ENCODE measurements around the gene PTPRK. TPM values are rescaled to one million over a fixed set of nuclear protein-coding genes. Genes with fewer than 3 reads are reported as not detected.
"Not testable (repeated sequence)": the region's sequence is repeated elsewhere in the genome, so short reads cannot be mapped to it uniquely, and the experiment has no call there.

PTPRK gene
- total RNA-seq, 1 experiment from 2014 or later = 265 TPM

DNA sequence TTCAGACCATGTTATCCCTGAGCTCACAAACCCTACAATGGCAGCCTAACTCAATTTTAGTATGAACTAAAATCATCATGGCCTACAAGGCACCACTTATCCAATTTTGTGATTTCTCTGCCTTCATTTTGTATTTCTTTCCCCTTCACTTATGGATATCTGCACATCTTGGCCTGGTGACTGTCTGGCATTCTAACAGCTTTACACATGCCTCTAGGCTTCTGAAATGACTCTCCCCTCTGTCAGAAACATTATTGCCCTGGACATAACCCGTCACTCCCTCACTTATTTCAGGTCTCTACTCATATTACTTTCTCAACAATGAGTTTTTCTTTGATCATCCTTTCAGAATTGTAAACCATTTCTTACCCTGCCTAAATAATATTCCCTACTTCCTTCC lies 530.3 kb downstream of the PTPRK start:
- Mint-ChIP-seq H3K4me3 (ENCODE audit: low read depth, unreplicated experiment) (no peak overlapping the region), H3K36me3 (ENCODE audit: insufficient read depth, unreplicated experiment) (peaks cover 17% of the 10 kb centered on the region), H3K27me3 (ENCODE audit: unreplicated experiment) (no peaks in the 10 kb centered on the region), H3K27ac (ENCODE audit: unreplicated experiment) (no peak overlapping the region), H3K4me1 (ENCODE audit: low read depth, unreplicated experiment) (no peaks in the 10 kb centered on the region), H3K9me3 (ENCODE audit: low read depth, unreplicated experiment) (no peaks in the 10 kb centered on the region)
- TF ChIP-seq, protein P1, sequence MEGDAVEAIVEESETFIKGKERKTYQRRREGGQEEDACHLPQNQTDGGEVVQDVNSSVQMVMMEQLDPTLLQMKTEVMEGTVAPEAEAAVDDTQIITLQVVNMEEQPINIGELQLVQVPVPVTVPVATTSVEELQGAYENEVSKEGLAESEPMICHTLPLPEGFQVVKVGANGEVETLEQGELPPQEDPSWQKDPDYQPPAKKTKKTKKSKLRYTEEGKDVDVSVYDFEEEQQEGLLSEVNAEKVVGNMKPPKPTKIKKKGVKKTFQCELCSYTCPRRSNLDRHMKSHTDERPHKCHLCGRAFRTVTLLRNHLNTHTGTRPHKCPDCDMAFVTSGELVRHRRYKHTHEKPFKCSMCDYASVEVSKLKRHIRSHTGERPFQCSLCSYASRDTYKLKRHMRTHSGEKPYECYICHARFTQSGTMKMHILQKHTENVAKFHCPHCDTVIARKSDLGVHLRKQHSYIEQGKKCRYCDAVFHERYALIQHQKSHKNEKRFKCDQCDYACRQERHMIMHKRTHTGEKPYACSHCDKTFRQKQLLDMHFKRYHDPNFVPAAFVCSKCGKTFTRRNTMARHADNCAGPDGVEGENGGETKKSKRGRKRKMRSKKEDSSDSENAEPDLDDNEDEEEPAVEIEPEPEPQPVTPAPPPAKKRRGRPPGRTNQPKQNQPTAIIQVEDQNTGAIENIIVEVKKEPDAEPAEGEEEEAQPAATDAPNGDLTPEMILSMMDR (IDR thresholded peaks at IDR 0.05; ENCODE audit: unreplicated experiment) = no peak
- no TSS peak for BruUV-seq (replicated peaks)
- CTCF ChIA-PET = no interaction called here
- intact Hi-C loops (cut with micrococcal nuclease; ENCODE audit: unreplicated experiment) = loop anchor here (10.0 kb wide), 1 partner anchor 335 kb away; no protein-coding TSS in a partner anchor
- DNase-seq = no peak

- CTCF ChIA-PET = no interaction called here
- no TSS peak for BruUV-seq (replicated peaks)
- peaks cover 5% of the 10 kb centered on the region for H3K36me3 Mint-ChIP-seq (ENCODE audit: insufficient read depth, unreplicated experiment)
Measured at GRCh38 chr6:127980996-127981395, 539.4 kb downstream of the PTPRK start.

DNA sequence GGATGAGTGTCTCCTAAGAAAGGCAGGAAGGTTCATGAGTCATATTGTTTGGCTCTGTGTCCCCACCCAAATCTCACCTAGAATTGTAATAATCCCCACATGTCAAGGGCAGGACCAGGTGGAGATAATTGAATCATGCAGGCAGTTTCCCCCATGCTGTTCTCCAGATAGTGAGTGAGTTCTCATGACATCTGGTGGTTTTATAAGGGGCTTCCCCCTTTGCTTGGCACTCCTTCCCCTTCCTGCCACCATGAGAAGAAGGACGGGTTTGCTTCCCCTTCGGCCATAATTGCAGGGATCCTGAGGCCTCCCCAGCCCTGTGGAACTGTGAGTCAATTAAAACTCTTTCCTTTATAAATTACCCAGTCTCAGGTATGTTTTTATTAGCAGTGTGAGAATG lies 542.2 kb downstream of the PTPRK start:
- BruUV-seq (replicated peaks); H3K9me3 Mint-ChIP-seq (ENCODE audit: low read depth, unreplicated experiment); H3K27me3 Mint-ChIP-seq (ENCODE audit: unreplicated experiment); H3K27ac Mint-ChIP-seq (ENCODE audit: unreplicated experiment); H3K36me3 Mint-ChIP-seq (ENCODE audit: insufficient read depth, unreplicated experiment); DNase-seq; H3K4me3 Mint-ChIP-seq (ENCODE audit: low read depth, unreplicated experiment); CTCF ChIA-PET; intact Hi-C loops (cut with micrococcal nuclease; ENCODE audit: unreplicated experiment): not testable (repeated sequence)
- peaks cover 15% of the 10 kb centered on the region for H3K4me1 Mint-ChIP-seq (ENCODE audit: low read depth, unreplicated experiment)

More at GRCh38 chr6:127980996-127981395, 539.4 kb downstream of the PTPRK start:
- Mint-ChIP-seq H3K9me3 (ENCODE audit: low read depth, unreplicated experiment) (no peaks in the 10 kb centered on the region), H3K27me3 (ENCODE audit: unreplicated experiment) (no peaks in the 10 kb centered on the region), H3K4me3 (ENCODE audit: low read depth, unreplicated experiment) (no peak overlapping the region), H3K27ac (ENCODE audit: unreplicated experiment) (no peak overlapping the region), H3K4me1 (ENCODE audit: low read depth, unreplicated experiment) (no peaks in the 10 kb centered on the region)
- intact Hi-C loops (cut with micrococcal nuclease; ENCODE audit: unreplicated experiment) = no loop called here
- TF ChIP-seq, protein P1 (IDR thresholded peaks at IDR 0.05; ENCODE audit: unreplicated experiment) = no peak
- no peak for DNase-seq

DNA sequence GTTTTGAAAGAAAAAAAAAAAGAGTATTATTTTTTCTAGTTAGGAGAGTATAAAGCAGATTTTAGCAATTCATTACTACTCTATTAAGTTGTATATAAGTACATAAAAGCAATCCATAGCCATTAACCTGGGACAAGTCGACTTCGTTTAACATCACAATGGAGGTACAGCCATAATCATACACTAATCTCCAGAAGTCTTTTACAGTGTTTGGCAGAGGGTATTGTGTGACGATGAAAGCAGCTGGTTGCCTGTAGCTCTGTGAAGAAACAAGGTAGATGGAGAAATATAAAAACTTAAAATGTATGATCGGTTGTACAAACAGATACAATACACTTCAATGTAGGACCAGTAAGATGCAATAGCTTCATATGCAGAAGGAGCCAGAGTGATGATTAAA lies 543.6 kb downstream of the PTPRK start:
- intact Hi-C loops (cut with micrococcal nuclease; ENCODE audit: unreplicated experiment) = no loop called here
- Mint-ChIP-seq H3K4me1 (ENCODE audit: low read depth, unreplicated experiment) (peaks cover 28% of the 10 kb centered on the region), H3K9me3 (ENCODE audit: low read depth, unreplicated experiment) (no peaks in the 10 kb centered on the region), H3K4me3 (ENCODE audit: low read depth, unreplicated experiment) (no peak overlapping the region), H3K27me3 (ENCODE audit: unreplicated experiment) (no peaks in the 10 kb centered on the region), H3K27ac (ENCODE audit: unreplicated experiment) (no peak overlapping the region), H3K36me3 (ENCODE audit: insufficient read depth, unreplicated experiment) (peaks cover 19% of the 10 kb centered on the region)
- DNase-seq = no peak
- TF ChIP-seq, protein P1 (IDR thresholded peaks at IDR 0.05; ENCODE audit: unreplicated experiment) = no peak
- CTCF ChIA-PET = no interaction called here
- no TSS peak for BruUV-seq (replicated peaks)

GRCh38 chr6:127976111-127976510 lies 544.3 kb downstream of the PTPRK start:
- Mint-ChIP-seq H3K4me3 (ENCODE audit: low read depth, unreplicated experiment) (no peak overlapping the region), H3K36me3 (ENCODE audit: insufficient read depth, unreplicated experiment) (peaks cover 21% of the 10 kb centered on the region), H3K9me3 (ENCODE audit: low read depth, unreplicated experiment) (no peaks in the 10 kb centered on the region), H3K4me1 (ENCODE audit: low read depth, unreplicated experiment) (peaks cover 33% of the 10 kb centered on the region), H3K27ac (ENCODE audit: unreplicated experiment) (peak overlapping the region; percentile 30), H3K27me3 (ENCODE audit: unreplicated experiment) (no peaks in the 10 kb centered on the region)
- DNase-seq = no peak
- CTCF ChIA-PET = no interaction called here
- no TSS peak for BruUV-seq (replicated peaks)
- intact Hi-C loops (cut with micrococcal nuclease; ENCODE audit: unreplicated experiment) = no loop called here
- TF ChIP-seq, protein P1 (IDR thresholded peaks at IDR 0.05; ENCODE audit: unreplicated experiment) = no peak
